Spleen (tissue), 11 donors: ENCODE data around the gene RALY. TPM values are rescaled to one million over a fixed set of nuclear protein-coding genes. Genes with fewer than 3 reads are reported as not detected.

Source experiments
- DNase-seq: peaks from one replicate; pipeline ENCODE4 v3.0.0-alpha.2; 2020
- H3K27ac ChIP-seq, 8 donors: fragments of 200-600 bp; sonication (generic) in 7 of 8; 1 replicate in 4 of 8; 2 replicates in 4 of 8; pipeline versions ENCODE4 v1.5.0 to v1.8.0; 2016 to 2021; ENCODE audit warnings: inconsistent platforms in 4 of 8, mild to moderate bottlenecking in 4 of 8, moderate library complexity in 1 of 8
- H3K27me3 ChIP-seq, 7 donors: fragments of 200-600 bp; sonication (generic) in 6 of 7; replicated peaks in 1 of 7; 1 replicate in 4 of 7; 2 replicates in 3 of 7; pipeline versions ENCODE4 v1.5.0 to v1.8.0; 2016 to 2021; ENCODE audit warnings: inconsistent platforms in 3 of 7, mild to moderate bottlenecking in 1 of 7
- H3K36me3 ChIP-seq, 6 donors: fragments of 200-600 bp; sonication (generic) in 5 of 6; 1 replicate in 4 of 6; 2 replicates in 2 of 6; pipeline versions ENCODE4 v1.5.0 to v1.8.0; 2016 to 2021; ENCODE audit warnings: inconsistent platforms in 2 of 6
- H3K4me1 ChIP-seq, 6 donors: fragments of 200-600 bp; sonication (generic) in 5 of 6; 1 replicate in 3 of 6; 2 replicates in 3 of 6; pipeline versions ENCODE4 v1.5.0 to v1.8.0; 2016 to 2021; ENCODE audit warnings: inconsistent platforms in 3 of 6
- H3K4me3 ChIP-seq, 8 donors: fragments of 200-600 bp; sonication (generic) in 7 of 8; 1 replicate in 4 of 8; 2 replicates in 4 of 8; pipeline versions ENCODE4 v1.5.0 to v1.8.0; 2016 to 2021; ENCODE audit warnings: inconsistent platforms in 4 of 8, mild to moderate bottlenecking in 4 of 8, moderate library complexity in 2 of 8
- H3K9me3 ChIP-seq, 8 donors: fragments of 200-600 bp; sonication (generic) in 7 of 8; 1 replicate in 4 of 8; 2 replicates in 4 of 8; pipeline versions ENCODE4 v1.5.0 to v1.8.0; 2016 to 2021; ENCODE audit warnings: inconsistent platforms in 4 of 8
- CTCF ChIP-seq, 11 experiments: fragments of 200-600 bp in 7 of 11; fragments of 450-650 bp in 4 of 11; sonication (generic) in 4 of 11; IDR thresholded peaks in 8 of 11; conservative IDR thresholded peaks in 3 of 11; 1 replicate in 7 of 11; 2 replicates in 4 of 11; pipeline versions ENCODE4 v1.4.0 to v1.8.0; 2016 to 2021; ENCODE audit warnings: antibody characterized with exemption in 11 of 11, inconsistent platforms in 4 of 11, mild to moderate bottlenecking in 1 of 11
- POLR2A ChIP-seq, 3 donors: fragments of 450-650 bp; IDR thresholded peaks; one replicate each; pipeline ENCODE4 v1.5.1; 2017; ENCODE audit warnings: antibody characterized with exemption in 3 of 3, mild to moderate bottlenecking in 1 of 3
- POLR2AphosphoS5 ChIP-seq, 3 donors: sonication (generic); formaldehyde crosslinking; IDR thresholded peaks; one replicate each; pipeline ENCODE4 v1.5.1; 2017; ENCODE audit warnings: antibody characterized with exemption in 3 of 3
- WGBS, 5 donors: extraction: QIAGEN DNeasy Blood & Tissue Kit in 3 of 5; methylation state at CpG; one replicate each; pipeline versions ENCODE4 v1.1.5 to v1.1.7; 2013 to 2018; 5-methylcytosine and 5-hydroxymethylcytosine counted together
- intact Hi-C: fragments of 100-400 bp; cut with DNase I; formaldehyde crosslinking; loops from one replicate; pipeline ENCODE4 v1.15.0; 2023; ENCODE audit warnings: low total_unique reads
- polyA plus RNA-seq, 3 donors: library from polyadenylated mRNA; stranded (reverse); fragments of 200-250 nt; gene quantifications; one replicate each; pipeline ENCODE4 v1.2.1, GENCODE V29; 2013
- total RNA-seq, 7 donors: library from RNA; depleted of rRNA in 3 of 7; stranded (reverse); fragments of >200 nt in 3 of 7; fragmentation: NEBNext Ultra II Directional in 4 of 7; extraction: Animal tissue kit (Norgen Biotek cat#: 25700) in 4 of 7; gene quantifications; one replicate each; pipeline versions ENCODE4 v1.1.0 to v1.2.1, GENCODE V29; 2016 to 2021
- donor health status: healthy with polysubstance abuse.
- donor health status: DM: no; HTN: no; CAD: no; lungs with moderate emphysema.
- donor health status: DM: no; HTN: no; CAD: no.
- donor health status: Bipolar disorder and iron deficiency.
- donor health status: healthy.
- donor health status: DM: no; HTN: no; CAD: no.
- donor health status: DM: yes; HTN: yes; CAD: no.

The RALY gene
- total and polyA plus RNA-seq, 10 donors = 72.9 to 133 (median 99.7) TPM

DNA sequence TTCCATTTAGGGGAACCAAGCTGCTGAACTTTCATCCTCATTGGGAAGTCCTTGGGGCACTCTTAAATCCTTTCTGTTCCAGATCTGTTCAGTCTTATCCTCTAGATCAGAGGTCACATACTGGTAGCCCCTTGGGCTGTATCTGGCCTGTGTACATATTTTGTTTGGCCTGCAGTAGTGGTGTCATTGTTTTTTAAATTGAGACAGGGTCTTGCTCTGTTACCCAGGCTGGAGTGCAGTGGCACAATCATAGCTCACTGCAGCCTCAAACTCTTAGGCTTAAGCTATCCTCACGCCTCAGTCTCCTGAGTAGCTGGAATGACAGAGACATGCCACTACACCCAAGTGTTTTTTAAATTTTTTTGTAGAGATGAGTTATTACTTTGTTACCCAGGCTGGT lies 14.8 kb downstream of the RALY start:
- Histone ChIP-seq H3K27ac (peak overlapping the region in 1 of 8 donors; percentile 73), H3K9me3 (no peaks in the 10 kb centered on the region), H3K4me3 (no peak overlapping the region), H3K27me3 (no peaks in the 10 kb centered on the region), H3K4me1 (peaks cover 22 to 98% (median 66%) of the 10 kb centered on the region in 6 donors), H3K36me3 (peaks cover 0 to 16% (median 0%) of the 10 kb centered on the region in 6 donors)
- WGBS, 5 donors = 89 to 100% (median 95%) methylated on average over 1 of the region's 1 CpG
- DNase-seq = no peak
- intact Hi-C loops = no loop called here
- TF ChIP-seq CTCF (IDR thresholded peaks at IDR 0.05 in 8 of 11, conservative IDR thresholded peaks at IDR 0.05 in 3 of 11) (no peak), POLR2AphosphoS5 (IDR thresholded peaks at IDR 0.05) (no peak), POLR2A (IDR thresholded peaks at IDR 0.05) (no peak)

GRCh38 chr20:34010405-34010931 lies 16.8 kb downstream of the RALY start:
- intact Hi-C loops = no loop called here
- peak overlapping the region in 3 of 8 donors; percentile 46 to 73 (median 62) for H3K27ac ChIP-seq
- WGBS, 5 donors = 69 to 83% (median 73%) methylated on average over 3 of the region's 3 CpGs
- H3K4me3 ChIP-seq = no peak overlapping the region
- no peak for DNase-seq
- no peaks in the 10 kb centered on the region for H3K9me3 ChIP-seq
- TF ChIP-seq CTCF (IDR thresholded peaks at IDR 0.05 in 8 of 11, conservative IDR thresholded peaks at IDR 0.05 in 3 of 11) (no peak), POLR2AphosphoS5 (IDR thresholded peaks at IDR 0.05) (no peak), POLR2A (IDR thresholded peaks at IDR 0.05) (no peak)
- H3K36me3 ChIP-seq = peaks cover 0 to 14% (median 0%) of the 10 kb centered on the region in 6 donors
- H3K4me1 ChIP-seq = peaks cover 22 to 100% (median 71%) of the 10 kb centered on the region in 6 donors
- no peaks in the 10 kb centered on the region for H3K27me3 ChIP-seq

- 95 to 100% (median 98%) methylated on average over 1 of the region's 1 CpG for WGBS, 5 donors
- H3K4me1 ChIP-seq = peaks cover 22 to 100% (median 77%) of the 10 kb centered on the region in 6 donors
- no peak for DNase-seq
- intact Hi-C loops = no loop called here
- TF ChIP-seq POLR2A (IDR thresholded peaks at IDR 0.05) (no peak), CTCF (IDR thresholded peaks at IDR 0.05 in 8 of 11, conservative IDR thresholded peaks at IDR 0.05 in 3 of 11) (no peak), POLR2AphosphoS5 (IDR thresholded peaks at IDR 0.05) (no peak)
- H3K36me3 ChIP-seq = peaks cover 0 to 14% (median 0%) of the 10 kb centered on the region in 6 donors
- H3K27ac ChIP-seq = no peak overlapping the region
- no peaks in the 10 kb centered on the region for H3K9me3 ChIP-seq
- no peak overlapping the region for H3K4me3 ChIP-seq
- no peaks in the 10 kb centered on the region for H3K27me3 ChIP-seq
Observed at GRCh38 chr20:34011275-34011674, 17.6 kb downstream of the RALY start.

DNA sequence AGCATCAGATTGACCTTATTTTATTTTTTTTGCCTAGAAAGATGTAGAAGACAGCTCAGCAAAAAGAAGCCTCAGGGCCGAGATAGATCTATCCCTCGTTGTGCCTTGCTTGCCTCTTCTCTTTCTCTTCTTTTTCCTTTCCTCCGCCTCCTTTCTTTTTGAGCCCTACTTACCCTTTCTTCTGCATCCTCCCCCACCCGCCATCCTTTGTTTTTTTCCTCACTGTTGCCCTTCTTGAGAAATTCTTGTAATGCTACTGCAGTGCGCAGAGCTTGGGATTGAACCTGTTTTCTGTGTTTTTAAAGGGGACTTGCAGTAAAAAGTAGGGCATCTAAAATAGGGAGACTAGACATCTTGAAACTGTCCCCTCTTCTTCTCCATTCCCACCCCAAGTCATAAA lies 18.6 kb downstream of the RALY start:
- Histone ChIP-seq H3K4me1 (peaks cover 30 to 100% (median 85%) of the 10 kb centered on the region in 6 donors), H3K27me3 (no peaks in the 10 kb centered on the region), H3K36me3 (peaks cover 0 to 8% (median 0%) of the 10 kb centered on the region in 6 donors), H3K27ac (no peak overlapping the region), H3K4me3 (no peak overlapping the region), H3K9me3 (no peaks in the 10 kb centered on the region)
- TF ChIP-seq POLR2AphosphoS5 (IDR thresholded peaks at IDR 0.05) = no peak
- no peak for TF ChIP-seq CTCF (IDR thresholded peaks at IDR 0.05 in 8 of 11, conservative IDR thresholded peaks at IDR 0.05 in 3 of 11)
- no peak for TF ChIP-seq POLR2A (IDR thresholded peaks at IDR 0.05)
- 88 to 91% (median 90%) methylated on average over 5 of the region's 5 CpGs for WGBS, 5 donors
- DNase-seq = no peak
- intact Hi-C loops = no loop called here
